Activated T-helper 17 cell treated with anti-CD3 and anti-CD28 coated beads, Interleukin-2, amount 50 U/mL, for 72 hours (primary cell): Measurements from ENCODE around the gene LOXL4. TPM values are rescaled to one million over a fixed set of nuclear protein-coding genes. Genes with fewer than 3 reads are reported as not detected.

Experiments
- ATAC-seq: fragments of 150-1000 bp; cut with Tn5 transposase; replicated peaks from 2 replicates; pipeline ENCODE4 v1.10.0; 2021; ENCODE audit warnings: mild to moderate bottlenecking, moderate library complexity
- H3K27ac Mint-ChIP-seq: one replicate; pipeline ENCODE4 v1.8.0; 2022; ENCODE audit warnings: mixed read lengths
- H3K27me3 Mint-ChIP-seq: one replicate; pipeline ENCODE4 v1.8.0; 2022; ENCODE audit warnings: mixed read lengths
- H3K36me3 Mint-ChIP-seq: one replicate; pipeline ENCODE4 v1.8.0; 2022; ENCODE audit warnings: low read depth, mild to moderate bottlenecking, mixed read lengths
- H3K4me1 Mint-ChIP-seq: one replicate; pipeline ENCODE4 v1.8.0; 2022; ENCODE audit warnings: mixed read lengths
- H3K4me3 Mint-ChIP-seq: one replicate; pipeline ENCODE4 v1.8.0; 2022; ENCODE audit warnings: mild to moderate bottlenecking, mixed read lengths
- H3K9me3 Mint-ChIP-seq: one replicate; pipeline ENCODE4 v1.8.0; 2022; ENCODE audit warnings: mixed read lengths
- total RNA-seq, 2 donors: library from RNA; stranded (reverse); gene quantifications; one replicate each; pipeline ENCODE4 v1.2.3, GENCODE V29; 2022

Gene LOXL4
- total RNA-seq, 2 donors from 2014 or later = not detected

DNA sequence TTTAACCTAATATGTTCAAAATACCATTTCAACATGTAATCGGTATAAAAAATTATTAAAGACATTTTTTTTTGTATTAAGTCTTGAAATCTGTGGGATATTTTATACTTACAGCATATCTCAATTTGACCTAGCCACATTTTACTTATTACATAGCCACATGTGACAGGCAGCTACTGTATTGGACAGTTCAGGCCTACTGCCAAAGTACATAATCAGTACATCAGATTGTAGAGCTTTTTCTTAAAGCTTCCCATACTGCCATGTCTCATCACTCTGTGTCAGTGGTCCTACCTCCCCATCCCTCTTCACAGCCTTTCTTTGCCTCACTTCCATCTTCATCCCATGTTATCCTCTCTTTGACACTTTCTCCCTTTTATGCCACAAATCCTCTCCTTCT lies 43.0 kb downstream of the LOXL4 start:
- Mint-ChIP-seq H3K27ac (no peak overlapping the region), H3K36me3 (peaks cover 41% of the 10 kb centered on the region), H3K4me3 (no peak overlapping the region)

DNA sequence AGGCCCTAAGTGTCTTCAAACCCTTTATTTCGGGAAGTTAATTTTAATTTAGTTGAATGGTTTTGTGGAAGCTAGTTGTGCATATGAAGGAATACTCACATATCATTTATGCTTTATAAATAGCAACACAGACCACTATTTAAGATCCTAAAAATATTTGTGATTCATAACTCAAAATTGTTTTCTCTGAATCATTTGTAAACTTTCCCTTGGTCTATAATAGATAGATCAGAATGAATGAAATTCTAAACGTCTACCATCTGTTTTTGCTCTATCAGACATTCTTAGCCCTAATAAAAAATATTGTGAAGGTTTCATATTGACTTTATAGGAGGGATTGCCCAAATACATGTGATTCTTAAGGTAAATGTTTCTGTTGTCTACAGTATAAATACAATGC lies 43.5 kb downstream of the LOXL4 start:
- H3K27me3 Mint-ChIP-seq = no peaks in the 10 kb centered on the region
- H3K4me3 Mint-ChIP-seq = no peak overlapping the region
- H3K4me1 Mint-ChIP-seq = peaks cover 17% of the 10 kb centered on the region
- H3K27ac Mint-ChIP-seq = no peak overlapping the region
- H3K9me3 Mint-ChIP-seq = peaks cover 1% of the 10 kb centered on the region
- H3K36me3 Mint-ChIP-seq = peaks cover 43% of the 10 kb centered on the region
- ATAC-seq = no peak

More for the DNA sequence above, 43.0 kb downstream of the LOXL4 start:
- no peaks in the 10 kb centered on the region for H3K27me3 Mint-ChIP-seq
- H3K4me1 Mint-ChIP-seq = peaks cover 17% of the 10 kb centered on the region
- no peaks in the 10 kb centered on the region for H3K9me3 Mint-ChIP-seq
- ATAC-seq = no peak

- H3K27me3 Mint-ChIP-seq = no peaks in the 10 kb centered on the region
- peaks cover 8% of the 10 kb centered on the region for H3K9me3 Mint-ChIP-seq
- no peak overlapping the region for H3K4me3 Mint-ChIP-seq
- H3K36me3 Mint-ChIP-seq = peaks cover 44% of the 10 kb centered on the region
- H3K27ac Mint-ChIP-seq = no peak overlapping the region
- H3K4me1 Mint-ChIP-seq = peaks cover 20% of the 10 kb centered on the region
- ATAC-seq = no peak
Measured at GRCh38 chr10:98223874-98224273, 44.1 kb downstream of the LOXL4 start.

- Mint-ChIP-seq H3K36me3 (peaks cover 60% of the 10 kb centered on the region), H3K4me3 (no peak overlapping the region), H3K4me1 (peaks cover 15% of the 10 kb centered on the region), H3K27me3 (no peaks in the 10 kb centered on the region), H3K27ac (no peak overlapping the region), H3K9me3 (peaks cover 15% of the 10 kb centered on the region)
- no peak for ATAC-seq
Measured at GRCh38 chr10:98217801-98218200, 50.2 kb downstream of the LOXL4 start.

DNA sequence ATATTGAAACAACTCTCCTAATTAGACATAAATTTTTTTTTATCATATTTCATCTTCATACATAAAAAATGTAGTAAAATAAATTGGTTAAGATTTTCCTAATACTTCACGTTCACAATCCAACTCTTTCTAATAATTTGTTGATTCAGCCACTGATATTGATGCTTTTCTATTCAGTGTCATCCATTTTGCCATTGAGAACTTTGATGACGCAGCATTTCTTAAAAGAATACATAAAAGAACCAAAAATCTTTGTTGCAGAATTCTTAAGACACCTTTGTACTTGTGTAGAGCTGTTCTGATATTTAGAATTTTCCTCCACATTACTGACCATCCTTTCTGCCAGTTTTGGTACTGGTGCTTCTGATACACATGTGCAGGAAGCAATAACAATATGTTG lies 52.6 kb downstream of the LOXL4 start:
- no peak overlapping the region for H3K4me3 Mint-ChIP-seq
- peaks cover 15% of the 10 kb centered on the region for H3K9me3 Mint-ChIP-seq
- peaks cover 77% of the 10 kb centered on the region for H3K36me3 Mint-ChIP-seq
- no peak overlapping the region for H3K27ac Mint-ChIP-seq
- ATAC-seq = no peak
- H3K4me1 Mint-ChIP-seq = peaks cover 25% of the 10 kb centered on the region
- H3K27me3 Mint-ChIP-seq = no peaks in the 10 kb centered on the region

GRCh38 chr10:98213740-98214139 lies 54.3 kb downstream of the LOXL4 start:
- Mint-ChIP-seq H3K4me1 (peaks cover 27% of the 10 kb centered on the region), H3K9me3 (peaks cover 8% of the 10 kb centered on the region), H3K36me3 (peaks cover 74% of the 10 kb centered on the region), H3K27ac (no peak overlapping the region), H3K27me3 (no peaks in the 10 kb centered on the region), H3K4me3 (no peak overlapping the region)
- peak; percentile 53 for ATAC-seq

- Mint-ChIP-seq H3K9me3 (no peaks in the 10 kb centered on the region), H3K4me1 (peaks cover 22% of the 10 kb centered on the region), H3K27me3 (no peaks in the 10 kb centered on the region), H3K27ac (no peak overlapping the region), H3K36me3 (peaks cover 75% of the 10 kb centered on the region), H3K4me3 (no peak overlapping the region)
- no peak for ATAC-seq
Measured at GRCh38 chr10:98212196-98212595, 55.8 kb downstream of the LOXL4 start.

GRCh38 chr10:98209441-98209840 lies 58.6 kb downstream of the LOXL4 start:
- peak; percentile 49 for ATAC-seq
- H3K4me1 Mint-ChIP-seq = peaks cover 22% of the 10 kb centered on the region
- H3K27ac Mint-ChIP-seq = peak overlapping the region; percentile 45
- no peak overlapping the region for H3K4me3 Mint-ChIP-seq
- H3K36me3 Mint-ChIP-seq = peaks cover 60% of the 10 kb centered on the region
- no peaks in the 10 kb centered on the region for H3K27me3 Mint-ChIP-seq
- H3K9me3 Mint-ChIP-seq = no peaks in the 10 kb centered on the region

DNA sequence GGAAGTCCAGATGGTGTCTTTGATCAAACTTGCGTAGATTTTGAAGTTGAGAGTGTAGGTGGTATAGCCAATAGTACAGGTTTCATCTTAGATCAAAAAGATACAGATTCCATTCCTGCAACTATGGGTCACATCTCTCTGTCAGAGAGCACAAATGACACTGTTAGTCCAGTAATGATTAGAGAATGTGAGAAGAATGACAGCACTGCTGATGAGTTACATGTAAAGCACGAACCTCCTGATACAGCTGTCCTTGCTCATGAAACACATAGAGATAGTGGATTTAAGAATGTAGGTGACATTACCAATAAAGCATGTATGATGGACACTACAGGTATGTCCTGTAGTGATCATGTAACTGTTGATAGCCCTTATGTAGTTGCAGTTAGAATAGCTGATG lies 59.1 kb downstream of the LOXL4 start:
- Mint-ChIP-seq H3K4me3 (no peak overlapping the region), H3K36me3 (peaks cover 54% of the 10 kb centered on the region), H3K27me3 (no peaks in the 10 kb centered on the region), H3K4me1 (peaks cover 22% of the 10 kb centered on the region), H3K9me3 (no peaks in the 10 kb centered on the region), H3K27ac (peak overlapping the region; percentile 45)
- ATAC-seq = peak; percentile 79

GRCh38 chr10:98205351-98205750 lies 62.6 kb downstream of the LOXL4 start:
- H3K36me3 Mint-ChIP-seq = peaks cover 55% of the 10 kb centered on the region
- no peaks in the 10 kb centered on the region for H3K27me3 Mint-ChIP-seq
- ATAC-seq = no peak
- H3K4me3 Mint-ChIP-seq = no peak overlapping the region
- H3K27ac Mint-ChIP-seq = no peak overlapping the region
- peaks cover 8% of the 10 kb centered on the region for H3K4me1 Mint-ChIP-seq
- H3K9me3 Mint-ChIP-seq = no peaks in the 10 kb centered on the region

DNA sequence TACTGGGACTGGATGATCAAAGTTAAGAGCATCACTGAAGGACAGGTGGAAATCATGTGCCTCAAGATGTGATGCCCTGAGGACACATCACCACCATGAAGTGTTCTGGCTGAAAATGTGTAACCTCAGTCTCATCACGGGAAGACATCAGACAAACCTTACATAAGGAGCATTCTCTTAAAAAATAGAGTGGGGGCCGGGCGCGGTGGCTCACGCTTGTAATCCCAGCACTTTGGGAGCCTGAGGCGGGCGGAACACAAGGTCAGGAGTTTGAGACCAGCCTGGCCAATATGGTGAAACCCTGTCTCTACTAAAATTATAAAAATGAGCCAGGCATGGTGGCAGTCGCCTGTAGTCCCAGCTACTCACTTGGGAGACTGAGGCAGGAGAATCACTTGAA lies 65.6 kb downstream of the LOXL4 start:
- Mint-ChIP-seq H3K27ac (no peak overlapping the region), H3K36me3 (peaks cover 35% of the 10 kb centered on the region), H3K9me3 (no peaks in the 10 kb centered on the region), H3K27me3 (no peaks in the 10 kb centered on the region), H3K4me1 (peaks cover 6% of the 10 kb centered on the region), H3K4me3 (no peak overlapping the region)
- ATAC-seq = no peak

GRCh38 chr10:98201760-98202159 lies 66.2 kb downstream of the LOXL4 start:
- H3K36me3 Mint-ChIP-seq = peaks cover 32% of the 10 kb centered on the region
- H3K27ac Mint-ChIP-seq = no peak overlapping the region
- no peak for ATAC-seq
- no peaks in the 10 kb centered on the region for H3K27me3 Mint-ChIP-seq
- no peaks in the 10 kb centered on the region for H3K9me3 Mint-ChIP-seq
- no peak overlapping the region for H3K4me3 Mint-ChIP-seq
- H3K4me1 Mint-ChIP-seq = peaks cover 11% of the 10 kb centered on the region

Other genes starting within 250 kb of the LOXL4 start
- not detected for gene CRTAC1, start 237.6 kb downstream of the LOXL4 start, total RNA-seq
- gene R3HCC1L, start 133.5 kb downstream of the LOXL4 start, total RNA-seq = 10 to 100 TPM; 21.6 to 23.7 TPM
- gene PYROXD2, start 147.0 kb upstream of the LOXL4 start, total RNA-seq = 1 to 10 TPM; 5.1 to 7.0 TPM
- gene HPS1, start 178.7 kb upstream of the LOXL4 start, total RNA-seq = 10 to 100 TPM; 49.1 to 56.9 TPM